T-helper 1 cell treated with Interleukin-12 subunit alpha and Interleukin-12 subunit beta and Interleukin-4 antibody, amounts not matched to agents 30 μg/mL and 1 μg/mL, for 36 hours (primary cell): ENCODE results near the gene PCNX3.

Experiments
- H3K27ac Mint-ChIP-seq: one replicate; pipeline ENCODE4 v1.8.0; 2021; ENCODE audit warnings: mild to moderate bottlenecking, mixed read lengths
- H3K27me3 Mint-ChIP-seq: one replicate; pipeline ENCODE4 v1.8.0; 2021; ENCODE audit warnings: low read depth, mixed read lengths
- H3K36me3 Mint-ChIP-seq: one replicate; pipeline ENCODE4 v1.8.0; 2021; ENCODE audit warnings: low read depth, mixed read lengths
- H3K4me1 Mint-ChIP-seq: one replicate; pipeline ENCODE4 v1.8.0; 2021; ENCODE audit warnings: low read depth, mixed read lengths
- H3K4me3 Mint-ChIP-seq: one replicate; pipeline ENCODE4 v1.8.0; 2021; ENCODE audit warnings: mild to moderate bottlenecking, moderate library complexity, mixed read lengths
- H3K9me3 Mint-ChIP-seq: one replicate; pipeline ENCODE4 v1.8.0; 2021; ENCODE audit warnings: mixed read lengths

The PCNX3 gene

GRCh38 chr11:65588199-65589054, 27.1 kb upstream of the PCNX3 start:
- H3K9me3 Mint-ChIP-seq, result no peaks in the 10 kb centered on the region
- no peaks in the 10 kb centered on the region for H3K27me3 Mint-ChIP-seq
- H3K27ac Mint-ChIP-seq, result peak overlapping the region; percentile 89
- peaks cover 25% of the 10 kb centered on the region for H3K36me3 Mint-ChIP-seq
- peak overlapping the region; percentile 65 for H3K4me3 Mint-ChIP-seq
- H3K4me1 Mint-ChIP-seq, result peaks cover 39% of the 10 kb centered on the region

DNA sequence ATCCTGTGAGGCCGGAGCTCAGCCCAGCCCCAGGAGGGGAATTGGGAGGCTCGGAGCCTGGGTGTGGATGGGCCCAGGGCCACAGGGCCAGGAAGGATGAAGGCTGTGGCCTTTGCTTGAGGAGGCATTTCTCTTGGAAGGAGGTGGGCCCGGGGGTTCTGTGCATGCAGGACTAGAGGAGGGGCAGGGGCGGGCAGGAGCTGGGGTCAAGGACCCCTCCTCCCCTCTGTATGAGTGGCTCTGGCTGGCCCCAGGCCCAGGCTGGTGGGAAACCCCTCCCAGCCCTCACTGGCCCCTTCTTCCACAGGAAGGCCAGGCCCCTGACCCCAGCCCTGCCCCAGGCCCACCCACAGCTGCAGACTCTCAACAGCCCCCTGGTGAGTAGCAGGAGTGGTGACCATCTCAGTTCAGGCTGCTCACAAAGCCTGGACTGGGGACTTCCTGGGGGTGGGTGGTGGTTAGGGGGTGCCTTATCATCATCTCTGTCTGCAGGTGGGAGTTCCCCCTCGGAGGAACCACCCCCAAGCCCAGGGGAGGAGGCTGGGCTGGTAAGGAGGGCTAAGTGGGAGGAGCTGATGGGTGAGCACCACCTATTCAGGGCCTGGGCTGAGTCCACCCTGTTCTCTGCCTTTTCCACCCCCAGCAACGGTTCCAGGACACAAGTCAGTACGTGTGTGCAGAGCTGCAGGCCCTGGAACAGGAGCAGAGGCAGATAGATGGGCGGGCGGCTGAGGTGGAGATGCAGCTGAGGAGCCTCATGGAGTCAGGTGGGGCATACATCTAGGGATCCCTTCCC, 25.9 kb upstream of the PCNX3 start:
- Mint-ChIP-seq H3K27me3 (no peaks in the 10 kb centered on the region), H3K27ac (peak overlapping the region; percentile 89), H3K4me1 (peaks cover 33% of the 10 kb centered on the region)

DNA sequence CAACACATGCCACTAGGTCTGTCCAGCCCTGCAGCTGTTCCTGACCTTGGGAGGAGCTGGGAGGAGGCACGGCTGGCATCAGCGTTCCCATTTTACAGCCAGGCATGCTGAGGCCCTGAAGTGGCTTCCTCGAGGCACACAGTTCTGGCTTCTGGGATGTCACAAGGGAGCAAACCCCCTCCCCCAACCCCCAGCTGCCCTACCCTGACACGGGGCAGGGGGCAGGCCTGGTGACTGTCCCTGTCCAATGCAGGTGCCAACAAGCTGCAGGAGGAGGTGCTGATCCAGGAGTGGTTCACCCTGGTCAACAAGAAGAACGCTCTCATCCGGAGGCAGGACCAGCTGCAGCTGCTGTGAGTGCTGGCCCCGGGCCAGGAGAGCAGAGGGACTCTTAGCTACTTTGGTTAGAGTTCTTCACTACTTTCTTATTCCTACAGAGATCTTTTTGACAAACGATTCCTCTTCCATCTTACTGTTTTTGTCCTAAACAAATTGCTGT, 25.3 kb upstream of the PCNX3 start:
- Mint-ChIP-seq H3K27me3 (no peaks in the 10 kb centered on the region), H3K27ac (peak overlapping the region; percentile 76), H3K36me3 (peaks cover 19% of the 10 kb centered on the region), H3K4me3 (no peak overlapping the region), H3K4me1 (peaks cover 38% of the 10 kb centered on the region), H3K9me3 (no peaks in the 10 kb centered on the region)

More for the DNA sequence above, 25.9 kb upstream of the PCNX3 start:
- Mint-ChIP-seq H3K4me3 (no peak overlapping the region), H3K36me3 (peaks cover 16% of the 10 kb centered on the region), H3K9me3 (no peaks in the 10 kb centered on the region)

GRCh38 chr11:65591939-65592857, 23.4 kb upstream of the PCNX3 start:
- peaks cover 33% of the 10 kb centered on the region for H3K4me1 Mint-ChIP-seq
- H3K27ac Mint-ChIP-seq, result no peak overlapping the region
- no peak overlapping the region for H3K4me3 Mint-ChIP-seq
- H3K36me3 Mint-ChIP-seq, result peaks cover 16% of the 10 kb centered on the region
- no peaks in the 10 kb centered on the region for H3K9me3 Mint-ChIP-seq
- H3K27me3 Mint-ChIP-seq, result no peaks in the 10 kb centered on the region

DNA sequence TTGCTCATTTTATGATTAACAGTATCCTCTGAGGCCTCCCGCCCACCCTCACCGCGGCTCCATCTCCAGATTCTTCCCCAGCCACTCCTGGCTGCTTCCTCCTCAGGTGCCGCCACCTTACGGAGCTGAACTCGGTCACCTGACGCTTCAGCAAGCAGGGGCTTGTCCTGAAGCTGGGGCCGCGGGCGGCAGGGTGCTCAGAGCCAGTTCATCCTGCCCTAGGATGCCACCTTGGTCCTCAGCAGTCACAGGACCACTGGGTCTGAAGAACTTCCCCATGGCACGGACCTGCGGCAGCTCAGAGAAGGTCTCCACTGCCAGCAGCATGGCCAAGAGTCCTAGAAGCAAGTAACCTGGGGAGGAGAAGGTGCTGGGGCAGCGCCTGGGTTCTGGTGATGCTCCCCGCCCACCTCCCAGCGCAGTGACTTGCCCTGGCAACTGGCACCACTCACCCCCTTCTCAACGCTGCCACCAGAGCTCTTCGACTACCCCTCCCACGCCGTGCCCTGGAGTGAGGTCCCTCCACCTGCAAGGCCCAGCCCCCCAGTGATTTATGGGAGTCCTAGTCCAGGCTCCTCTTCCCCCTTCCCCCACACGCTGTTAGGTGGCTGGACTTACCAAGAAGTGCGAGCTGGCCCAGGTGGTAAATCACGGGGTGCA, 22.6 kb upstream of the PCNX3 start:
- no peak overlapping the region for H3K4me3 Mint-ChIP-seq
- no peaks in the 10 kb centered on the region for H3K9me3 Mint-ChIP-seq
- H3K27ac Mint-ChIP-seq, result no peak overlapping the region
- peaks cover 16% of the 10 kb centered on the region for H3K36me3 Mint-ChIP-seq
- H3K27me3 Mint-ChIP-seq, result no peaks in the 10 kb centered on the region
- peaks cover 25% of the 10 kb centered on the region for H3K4me1 Mint-ChIP-seq

DNA sequence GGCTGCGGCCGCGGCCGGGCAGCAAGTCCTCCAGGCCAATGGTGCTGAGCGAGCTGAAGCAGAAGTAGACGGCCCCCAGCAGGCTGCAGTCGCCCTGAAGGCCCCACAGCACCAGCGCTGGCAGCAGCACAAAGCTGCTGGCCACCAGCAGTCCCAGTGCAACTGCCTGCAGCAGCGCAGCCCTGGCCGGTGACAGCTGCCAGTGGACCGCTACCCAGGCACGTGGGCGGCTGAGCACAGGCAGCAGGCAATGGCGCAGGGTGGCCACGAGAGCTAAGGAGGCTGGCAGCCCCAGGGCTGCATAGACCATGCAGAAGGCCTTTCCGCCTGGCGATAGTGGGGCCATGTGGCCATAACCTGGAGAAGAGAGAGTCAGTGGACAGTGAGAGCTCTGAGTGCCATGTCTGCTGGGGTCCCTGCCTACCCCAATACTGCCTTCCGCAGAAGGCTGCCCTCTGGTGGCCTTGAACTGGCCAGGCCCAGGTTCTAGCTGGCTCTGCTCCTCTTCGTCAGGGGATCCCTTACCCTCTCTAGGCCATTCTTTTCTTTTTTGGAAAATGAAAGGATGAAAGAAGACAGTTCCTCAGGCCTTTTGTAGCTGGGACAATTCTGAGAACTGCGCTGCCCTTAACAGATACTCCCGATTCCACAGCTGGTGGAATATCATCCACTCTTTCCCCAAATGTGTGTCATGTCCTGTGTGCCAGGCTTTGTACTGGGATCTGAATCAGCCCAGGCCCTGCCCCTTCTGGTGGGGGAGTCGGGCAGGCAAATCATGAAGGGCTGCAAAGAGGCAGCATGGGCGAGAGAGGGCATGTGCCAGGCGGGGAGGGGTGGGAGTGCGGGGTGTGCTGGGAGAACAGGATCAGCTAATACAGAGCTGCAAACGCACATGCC, 21.8 kb upstream of the PCNX3 start:
- H3K27me3 Mint-ChIP-seq, result no peaks in the 10 kb centered on the region
- no peak overlapping the region for H3K27ac Mint-ChIP-seq
- H3K9me3 Mint-ChIP-seq, result no peaks in the 10 kb centered on the region
- peaks cover 18% of the 10 kb centered on the region for H3K4me1 Mint-ChIP-seq
- H3K36me3 Mint-ChIP-seq, result peaks cover 15% of the 10 kb centered on the region
- no peak overlapping the region for H3K4me3 Mint-ChIP-seq

GRCh38 chr11:65595131-65595530, 20.4 kb upstream of the PCNX3 start:
- Mint-ChIP-seq H3K4me1 (peaks cover 12% of the 10 kb centered on the region), H3K9me3 (no peaks in the 10 kb centered on the region), H3K27me3 (no peaks in the 10 kb centered on the region), H3K27ac (peak overlapping the region; percentile 73), H3K4me3 (no peak overlapping the region), H3K36me3 (peaks cover 14% of the 10 kb centered on the region)

- Mint-ChIP-seq H3K36me3 (peaks cover 12% of the 10 kb centered on the region), H3K4me1 (peaks cover 9% of the 10 kb centered on the region), H3K4me3 (no peak within 1 kb of the TSS), H3K9me3 (no peaks in the 10 kb centered on the region), H3K27ac (peak within 1 kb of the TSS; percentile 73), H3K27me3 (no peaks in the 10 kb centered on the region)
Measured at GRCh38 chr11:65595543-65596281, 19.9 kb upstream of the PCNX3 start, which contains the start of gene KCNK7. Gene KCNK7, minus strand, starts transcription at chr11:65595800. Its CDS starts 28 bp downstream, at chr11:65595772.

DNA sequence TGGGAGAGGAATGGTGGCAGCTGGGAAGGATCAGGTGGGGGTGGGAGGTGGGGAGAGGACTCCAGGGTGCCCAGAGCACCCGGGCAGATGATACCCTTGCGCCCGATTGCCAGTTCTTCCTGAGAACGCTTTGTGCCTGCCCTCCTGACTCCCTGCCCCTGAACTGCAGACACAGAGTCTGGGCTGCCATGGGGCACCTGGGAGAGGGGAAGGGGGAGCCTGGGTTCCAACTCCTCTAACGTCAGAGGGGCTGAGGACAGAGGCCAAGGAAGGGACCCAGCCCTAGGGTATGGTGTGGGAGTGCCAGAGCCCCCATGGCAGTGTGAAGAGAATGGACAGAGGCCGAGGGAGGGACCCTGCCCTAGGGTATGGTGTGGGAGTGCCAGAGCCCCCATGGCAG, 19.1 kb upstream of the PCNX3 start:
- Mint-ChIP-seq H3K27ac (no peak overlapping the region), H3K27me3 (no peaks in the 10 kb centered on the region), H3K4me1 (peaks cover 9% of the 10 kb centered on the region), H3K36me3 (peaks cover 12% of the 10 kb centered on the region), H3K4me3 (no peak overlapping the region), H3K9me3 (no peaks in the 10 kb centered on the region)

- Mint-ChIP-seq H3K4me1 (peaks cover 9% of the 10 kb centered on the region), H3K27me3 (no peaks in the 10 kb centered on the region), H3K9me3 (no peaks in the 10 kb centered on the region), H3K36me3 (peaks cover 16% of the 10 kb centered on the region), H3K27ac (no peak overlapping the region), H3K4me3 (no peak overlapping the region)
Measured at GRCh38 chr11:65598258-65598699, 17.3 kb upstream of the PCNX3 start.

- Mint-ChIP-seq H3K27ac (peak overlapping the region; percentile 43), H3K9me3 (no peaks in the 10 kb centered on the region), H3K4me3 (no peak overlapping the region), H3K27me3 (no peaks in the 10 kb centered on the region), H3K4me1 (peaks cover 9% of the 10 kb centered on the region), H3K36me3 (peaks cover 25% of the 10 kb centered on the region)
Measured at GRCh38 chr11:65599216-65599954, 16.2 kb upstream of the PCNX3 start.

DNA sequence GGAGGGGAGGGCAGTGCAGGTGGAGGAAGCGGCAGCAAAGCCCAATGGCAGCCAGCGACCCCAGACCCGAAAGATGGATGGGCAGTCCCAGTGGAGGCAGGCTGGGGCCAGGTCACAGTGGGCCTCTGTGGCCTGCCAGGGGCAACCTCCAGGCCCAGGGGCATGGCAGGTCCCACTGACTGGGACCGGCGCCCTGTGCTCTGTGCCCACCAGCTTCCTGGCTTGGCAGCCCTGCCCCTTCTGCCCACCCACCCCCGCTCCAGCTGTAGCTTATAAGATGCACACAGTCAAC, 15.7 kb upstream of the PCNX3 start:
- Mint-ChIP-seq H3K36me3 (peaks cover 25% of the 10 kb centered on the region), H3K27me3 (no peaks in the 10 kb centered on the region), H3K27ac (no peak overlapping the region), H3K9me3 (no peaks in the 10 kb centered on the region), H3K4me3 (no peak overlapping the region), H3K4me1 (peaks cover 7% of the 10 kb centered on the region)
